Smooth muscle cell of the coronary artery (primary cell): ENCODE measurements around the gene SLC25A42. TPM values are rescaled to one million over a fixed set of nuclear protein-coding genes. Genes with fewer than 3 reads are reported as not detected.

Source experiments
- total RNA-seq: library from RNA; depleted of rRNA; stranded (reverse); fragments of >200 nt; gene quantifications from 2 replicates; pipeline ENCODE4 v1.2.3, GENCODE V29; 2014; ENCODE audit warnings: low replicate concordance

Gene SLC25A42, protein sequence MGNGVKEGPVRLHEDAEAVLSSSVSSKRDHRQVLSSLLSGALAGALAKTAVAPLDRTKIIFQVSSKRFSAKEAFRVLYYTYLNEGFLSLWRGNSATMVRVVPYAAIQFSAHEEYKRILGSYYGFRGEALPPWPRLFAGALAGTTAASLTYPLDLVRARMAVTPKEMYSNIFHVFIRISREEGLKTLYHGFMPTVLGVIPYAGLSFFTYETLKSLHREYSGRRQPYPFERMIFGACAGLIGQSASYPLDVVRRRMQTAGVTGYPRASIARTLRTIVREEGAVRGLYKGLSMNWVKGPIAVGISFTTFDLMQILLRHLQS
- total RNA-seq = 3.7 and 4.9 TPM in 2 replicates

DNA sequence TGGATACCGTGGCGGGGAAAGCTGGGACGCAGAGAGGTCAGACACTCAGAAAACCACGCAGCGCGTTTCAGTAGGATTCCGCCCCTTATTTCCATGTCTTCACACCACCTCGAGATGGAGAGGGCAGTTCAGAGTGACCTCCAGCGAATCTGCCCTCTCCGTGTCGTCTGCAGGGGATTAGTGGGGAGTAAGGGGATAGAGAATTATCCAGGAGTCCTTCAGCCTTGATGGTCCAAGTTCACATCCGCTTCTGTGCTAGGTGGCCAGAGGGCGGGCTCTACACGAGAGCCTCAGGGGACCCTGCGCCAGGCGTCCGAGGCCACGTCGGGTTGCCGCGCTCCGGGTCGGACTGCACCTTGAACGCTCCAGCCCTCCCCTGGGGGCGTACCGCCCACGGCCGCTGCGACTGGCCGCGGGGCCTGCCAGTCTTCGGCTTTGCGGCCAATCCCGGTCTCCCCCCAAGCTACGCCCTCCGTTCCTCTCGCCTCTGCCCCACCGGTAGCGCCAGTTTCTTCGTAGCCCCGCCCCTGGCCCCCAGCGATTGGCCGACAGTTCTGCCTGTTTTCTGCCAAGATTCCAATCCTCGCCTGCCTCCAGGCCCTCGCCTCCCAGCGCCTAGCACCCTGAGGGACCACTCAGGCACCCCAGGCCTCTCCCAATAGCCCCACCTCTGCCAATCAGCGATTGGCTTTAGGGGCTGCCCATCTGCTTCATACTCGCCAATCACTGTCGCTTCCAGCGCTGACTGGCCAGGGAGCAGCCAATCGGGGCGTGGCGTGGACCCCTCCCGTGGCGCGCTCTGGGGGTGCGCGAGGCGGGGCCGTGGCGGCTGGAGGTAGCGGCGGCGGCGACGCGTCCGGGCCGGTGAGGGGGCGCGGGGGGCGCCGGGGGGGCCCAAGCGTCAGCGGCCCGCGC, at the start of gene SLC25A42:
Gene SLC25A42, plus strand, starts transcription at position 812 of the 915 bp plus-strand sequence. CDS start 32,131 bp downstream, outside the sequence.

DNA sequence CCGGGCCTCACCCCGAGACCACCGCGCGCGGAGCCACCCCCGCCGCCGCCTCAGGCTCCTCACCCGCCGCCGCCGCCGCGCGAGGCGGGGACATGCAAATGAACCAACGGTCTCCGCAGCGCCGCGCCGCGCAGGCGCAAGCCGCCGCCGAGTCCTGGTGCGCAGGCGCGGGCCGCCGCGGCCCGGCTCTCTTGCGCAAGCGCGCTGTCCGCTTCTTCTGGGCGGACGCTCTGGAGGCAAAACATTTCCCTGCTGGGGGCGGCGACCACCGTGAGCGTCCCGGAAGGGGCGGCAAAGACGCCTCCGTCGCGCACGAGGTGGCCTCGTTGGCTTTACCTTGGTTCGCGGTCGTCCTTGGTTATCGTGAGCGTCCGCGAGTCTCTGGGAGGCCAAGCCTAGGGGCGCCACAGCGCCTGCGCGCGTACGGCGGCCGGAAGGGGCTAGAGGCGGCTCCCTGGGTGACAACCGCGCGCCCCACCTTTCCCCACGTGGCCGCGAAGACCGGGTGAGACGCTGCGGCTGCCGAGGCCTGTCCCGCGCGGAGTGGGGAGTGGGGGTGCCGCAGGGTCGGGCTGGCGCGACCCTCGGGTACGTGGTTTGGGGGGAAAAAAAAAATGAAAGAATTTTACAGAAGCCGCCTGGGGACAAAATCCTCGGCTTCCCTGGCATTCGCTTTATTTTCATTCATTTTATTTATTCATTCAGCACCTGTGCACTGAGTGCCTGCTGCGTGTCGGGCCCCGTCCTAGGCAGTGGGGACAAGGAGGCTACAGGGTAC, 30.2 kb upstream of the SLC25A42 start, which contains the start of the genes ARMC6 and SUGP2:
Gene ARMC6, plus strand, starts transcription at position 178 of the 778 bp plus-strand sequence. CDS start 607 bp downstream, outside the sequence.
Gene SUGP2, minus strand, starts transcription at position 92 of the 778 bp plus-strand sequence. CDS start 2,446 bp downstream, outside the sequence.

DNA sequence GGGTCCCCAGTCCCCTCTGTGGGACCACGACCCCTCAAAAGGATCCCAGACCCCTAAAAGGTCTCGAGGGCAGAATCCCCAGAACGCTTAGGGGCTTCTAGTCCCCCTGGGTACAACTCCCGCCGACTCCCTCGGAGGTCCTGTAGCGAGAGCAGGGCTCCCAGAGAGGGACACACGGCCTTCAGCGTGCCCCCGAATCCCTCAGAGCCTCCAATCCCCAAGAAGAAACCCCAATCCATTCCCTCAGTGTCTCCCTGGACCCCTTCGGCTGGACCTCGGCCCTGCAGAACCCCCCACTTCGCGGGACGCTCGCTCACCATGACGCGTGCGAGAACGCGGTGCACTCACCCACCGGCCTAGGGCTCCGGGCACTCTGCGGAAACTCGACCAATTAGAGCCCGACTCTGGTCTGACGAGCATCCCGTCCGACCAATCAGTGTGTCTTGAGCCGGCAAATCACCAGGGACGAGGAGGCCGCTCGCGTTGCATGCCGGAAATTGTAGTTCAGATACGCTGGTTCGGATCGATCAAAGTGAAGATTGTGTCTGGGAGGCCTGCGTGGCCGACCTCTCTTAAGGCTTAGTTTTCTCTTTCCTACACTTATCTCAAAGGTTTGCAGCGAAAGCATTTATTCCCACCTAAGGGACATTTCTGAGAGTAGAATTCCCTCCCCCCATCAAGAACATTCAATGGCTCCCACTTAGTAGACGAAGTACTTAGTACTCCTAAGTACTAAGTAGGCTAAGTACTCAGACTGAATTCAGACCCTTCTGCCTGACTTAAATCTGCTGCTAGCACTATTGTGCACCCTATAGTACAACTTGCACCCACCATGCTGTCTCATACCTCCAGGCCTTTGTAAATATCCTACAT, 74.6 kb downstream of the SLC25A42 start, which contains the start of gene TMEM161A:
Gene TMEM161A, minus strand, starts transcription at position 370 of the 873 bp plus-strand sequence. Its CDS starts 50 bp downstream, at position 320.

Other genes starting within 250 kb of the SLC25A42 start
- gene UPF1, start 232.0 kb upstream of the SLC25A42 start, total RNA-seq = 59.2 and 62.8 TPM in 2 replicates
- gene CERS1, start 167.8 kb upstream of the SLC25A42 start, total RNA-seq = 4.4 and 5.7 TPM in 2 replicates
- gene COPE, start 144.6 kb upstream of the SLC25A42 start, total RNA-seq = 215 and 269 TPM in 2 replicates
- gene DDX49, start 144.3 kb upstream of the SLC25A42 start, total RNA-seq = 66.7 and 75.0 TPM in 2 replicates
- 41.4 and 91.4 TPM in 2 replicates for gene HOMER3, start 122.8 kb upstream of the SLC25A42 start, total RNA-seq
- 15.3 and 25.8 TPM in 2 replicates for gene SUGP2, start 30.5 kb upstream of the SLC25A42 start, total RNA-seq
- gene ARMC6, start 30.4 kb upstream of the SLC25A42 start, total RNA-seq = 41.3 and 43.4 TPM in 2 replicates
- gene TMEM161A, start 74.5 kb downstream of the SLC25A42 start, total RNA-seq = 20.6 and 32.3 TPM in 2 replicates
- not detected in 2 replicates for gene MEF2B, start 106.3 kb downstream of the SLC25A42 start, total RNA-seq
- gene BORCS8, start 128.2 kb downstream of the SLC25A42 start, total RNA-seq = 4.7 and 20.0 TPM in 2 replicates
- 44.9 and 64.8 TPM in 2 replicates for gene RFXANK, start 128.3 kb downstream of the SLC25A42 start, total RNA-seq
- 4.8 and 8.1 TPM in 2 replicates for gene NR2C2AP, start 139.4 kb downstream of the SLC25A42 start, total RNA-seq
- gene NCAN, start 148.0 kb downstream of the SLC25A42 start, total RNA-seq = under 0.01 TPM in 1 of 2 replicates, not detected in the other
- gene TM6SF2, start 209.3 kb downstream of the SLC25A42 start, total RNA-seq = 0.12 and 0.83 TPM in 2 replicates